Natural killer cell (primary cell): Measurements from ENCODE around the gene DLX4. TPM values are rescaled to one million over a fixed set of nuclear protein-coding genes. Genes with fewer than 3 reads are reported as not detected.

Experiments used
- ATAC-seq, 3 donors: fragments of 150-1000 bp in 2 of 3; fragments of 200-7000 bp in 1 of 3; cut with Tn5 transposase; 1 replicate in 1 of 3; 2 replicates in 2 of 3; pipeline ENCODE4 v1.10.0; 2021; ENCODE audit warnings: mild to moderate bottlenecking in 2 of 3, moderate library complexity in 2 of 3
- DNase-seq, 2 donors: peaks; one replicate each; pipeline versions ENCODE4 v3.0.0 to v3.0.0-alpha.2; 2013 to 2021; ENCODE audit warnings: mixed read lengths in 1 of 2
- H3K27ac ChIP-seq: one replicate; pipeline ENCODE4 v1.5.1; 2013; ENCODE audit warnings: mild to moderate bottlenecking, low read length
- H3K27me3 ChIP-seq: one replicate; pipeline ENCODE4 v1.6.1; 2013; ENCODE audit warnings: low read length; ENCODE audit not compliant: control insufficient read depth, insufficient read depth
- H3K36me3 ChIP-seq: one replicate; pipeline ENCODE4 v1.6.1; 2013; ENCODE audit warnings: low read length; ENCODE audit not compliant: control insufficient read depth, insufficient read depth
- H3K4me1 ChIP-seq: one replicate; pipeline ENCODE4 v1.6.1; 2013; ENCODE audit warnings: low read length; ENCODE audit not compliant: control insufficient read depth, insufficient read depth
- H3K4me3 ChIP-seq: one replicate; pipeline ENCODE4 v1.5.1; 2013; ENCODE audit warnings: low read length
- H3K9me3 ChIP-seq: one replicate; pipeline ENCODE4 v1.6.1; 2013; ENCODE audit warnings: low read length; ENCODE audit not compliant: control insufficient read depth, insufficient read depth
- H3K27ac Mint-ChIP-seq, 2 donors: one replicate each; pipeline ENCODE4 v1.8.0; 2022; ENCODE audit warnings: mild to moderate bottlenecking in 2 of 2, mixed read lengths in 2 of 2, moderate library complexity in 1 of 2
- H3K27me3 Mint-ChIP-seq, 2 donors: one replicate each; pipeline ENCODE4 v1.8.0; 2022; ENCODE audit warnings: low read depth in 2 of 2, mixed read lengths in 2 of 2
- H3K36me3 Mint-ChIP-seq: one replicate; pipeline ENCODE4 v1.8.0; 2022; ENCODE audit warnings: mixed read lengths
- H3K4me1 Mint-ChIP-seq, 2 donors: one replicate each; pipeline ENCODE4 v1.8.0; 2022; ENCODE audit warnings: mixed read lengths in 2 of 2
- H3K4me3 Mint-ChIP-seq: one replicate; pipeline ENCODE4 v1.8.0; 2022; ENCODE audit warnings: mild to moderate bottlenecking, moderate library complexity, mixed read lengths
- H3K9me3 Mint-ChIP-seq, 2 donors: one replicate each; pipeline ENCODE4 v1.8.0; 2022; ENCODE audit warnings: mixed read lengths in 2 of 2
- CTCF ChIP-seq: fragments of 200-600 bp; IDR thresholded peaks from one replicate; pipeline ENCODE4 v1.8.0; 2022; ENCODE audit warnings: antibody characterized with exemption
- WGBS: methylation state at CpG from one replicate; pipeline ENCODE4 v1.1.7; 2013; ENCODE audit warnings: missing lambda C conversion rate; ENCODE audit not compliant: insufficient coverage; 5-methylcytosine and 5-hydroxymethylcytosine counted together
- intact Hi-C: fragments of 100-400 bp; cut with micrococcal nuclease; formaldehyde crosslinking; loops from one replicate; pipeline ENCODE4 v1.14.2; 2022
- total RNA-seq, 4 donors: library from RNA; stranded (reverse); fragments of 120-200 nt in 1 of 4; gene quantifications; one replicate each; pipeline versions ENCODE4 v1.2.3 to v1.2.4, GENCODE V29; 2013 to 2022

DLX4 gene
- total RNA-seq, 3 donors from 2014 or later (not counting 1 experiment from before 2014, with no cell fraction given) = 0.35 to 1.1 TPM; not detected in 1

GRCh38 chr17:49935526-49936210 is 33.3 kb upstream of the DLX4 start:
- Histone ChIP-seq H3K27me3 (no peaks in the 10 kb centered on the region), H3K4me3 (no peak overlapping the region), H3K9me3 (no peaks in the 10 kb centered on the region), H3K4me1 (peaks cover 2% of the 10 kb centered on the region), H3K36me3 (no peaks in the 10 kb centered on the region), H3K27ac (no peak overlapping the region)
- ATAC-seq (no peak), DNase-seq (no peak)
- Mint-ChIP-seq H3K9me3 (no peaks in the 10 kb centered on the region), H3K4me3 (no peak overlapping the region), H3K27ac (no peak overlapping the region), H3K36me3 (no peaks in the 10 kb centered on the region), H3K4me1 (no peaks in the 10 kb centered on the region), H3K27me3 (peaks cover 20 to 33% of the 10 kb centered on the region in 2 donors)
- intact Hi-C loops = no loop called here
- 86% methylated on average over 14 of the region's 15 CpGs for WGBS
- TF ChIP-seq CTCF = no peak

GRCh38 chr17:49936386-49936785 is 32.6 kb upstream of the DLX4 start:
- H3K4me3 ChIP-seq = no peak overlapping the region
- intact Hi-C loops = no loop called here
- H3K27me3 ChIP-seq = no peaks in the 10 kb centered on the region
- no peak for TF ChIP-seq CTCF
- Mint-ChIP-seq H3K27me3 (peaks cover 20 to 33% of the 10 kb centered on the region in 2 donors), H3K4me3 (no peak overlapping the region), H3K27ac (no peak overlapping the region), H3K4me1 (no peaks in the 10 kb centered on the region), H3K9me3 (no peaks in the 10 kb centered on the region), H3K36me3 (no peaks in the 10 kb centered on the region)
- no peaks in the 10 kb centered on the region for H3K36me3 ChIP-seq
- H3K4me1 ChIP-seq = peaks cover 2% of the 10 kb centered on the region
- ATAC-seq (no peak), DNase-seq (no peak)
- no peak overlapping the region for H3K27ac ChIP-seq
- WGBS = 92% methylated on average over 9 of the region's 9 CpGs
- no peaks in the 10 kb centered on the region for H3K9me3 ChIP-seq

GRCh38 chr17:49939318-49939717 is 29.7 kb upstream of the DLX4 start:
- Mint-ChIP-seq H3K36me3 (no peaks in the 10 kb centered on the region), H3K4me3 (no peak overlapping the region), H3K27ac (no peak overlapping the region), H3K27me3 (peaks cover 39 to 43% of the 10 kb centered on the region in 2 donors), H3K4me1 (no peaks in the 10 kb centered on the region), H3K9me3 (no peaks in the 10 kb centered on the region)
- peaks cover 2% of the 10 kb centered on the region for H3K4me1 ChIP-seq
- H3K27me3 ChIP-seq = no peaks in the 10 kb centered on the region
- TF ChIP-seq CTCF = no peak
- ATAC-seq (no peak), DNase-seq (no peak)
- no peaks in the 10 kb centered on the region for H3K9me3 ChIP-seq
- H3K36me3 ChIP-seq = no peaks in the 10 kb centered on the region
- intact Hi-C loops = no loop called here
- H3K27ac ChIP-seq = no peak overlapping the region
- WGBS = 38% methylated on average over 7 of the region's 7 CpGs
- H3K4me3 ChIP-seq = no peak overlapping the region

GRCh38 chr17:49941427-49941826 is 27.6 kb upstream of the DLX4 start:
- H3K9me3 ChIP-seq = no peaks in the 10 kb centered on the region
- TF ChIP-seq CTCF = no peak
- no peaks in the 10 kb centered on the region for H3K36me3 ChIP-seq
- no peaks in the 10 kb centered on the region for H3K4me1 Mint-ChIP-seq
- H3K27ac ChIP-seq = no peak overlapping the region
- H3K27me3 ChIP-seq = no peaks in the 10 kb centered on the region
- ATAC-seq (no peak), DNase-seq (no peak)
- H3K4me1 ChIP-seq = peaks cover 2% of the 10 kb centered on the region
- H3K4me3 ChIP-seq = no peak overlapping the region
- peaks cover 35 to 42% of the 10 kb centered on the region in 2 donors for H3K27me3 Mint-ChIP-seq
- H3K9me3 Mint-ChIP-seq = no peaks in the 10 kb centered on the region
- no peaks in the 10 kb centered on the region for H3K36me3 Mint-ChIP-seq
- intact Hi-C loops = no loop called here
- WGBS = 76% methylated on average over 10 of the region's 10 CpGs
- H3K27ac Mint-ChIP-seq = no peak overlapping the region
- H3K4me3 Mint-ChIP-seq = no peak overlapping the region
